ENCODE data around the gene TMEM59L.

The TMEM59L gene

DNA sequence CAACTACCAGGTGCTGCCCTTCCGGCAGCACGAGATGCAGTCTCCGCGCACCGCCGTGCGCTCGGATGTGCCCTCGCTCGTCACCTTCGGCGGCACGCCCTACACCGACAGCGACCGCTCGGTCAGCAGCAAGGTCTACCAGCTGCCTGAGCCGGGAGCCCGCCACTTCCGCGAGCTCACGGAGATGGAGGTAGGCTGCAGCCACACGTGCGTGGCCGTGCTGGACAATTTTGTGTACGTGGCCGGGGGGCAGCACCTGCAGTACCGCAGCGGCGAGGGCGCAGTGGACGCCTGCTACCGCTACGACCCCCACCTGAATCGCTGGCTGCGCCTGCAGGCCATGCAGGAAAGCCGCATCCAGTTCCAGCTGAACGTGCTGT, 55.6 kb downstream of the TMEM59L start:
- H3K27ac ChIP-seq = no peak overlapping the region
- H3K4me3 ChIP-seq = no peak overlapping the region

- no peak overlapping the region for H3K4me3 ChIP-seq
- no peak overlapping the region for H3K27ac ChIP-seq
Observed at GRCh38 chr19:18668744-18669523, 56.3 kb downstream of the TMEM59L start.

DNA sequence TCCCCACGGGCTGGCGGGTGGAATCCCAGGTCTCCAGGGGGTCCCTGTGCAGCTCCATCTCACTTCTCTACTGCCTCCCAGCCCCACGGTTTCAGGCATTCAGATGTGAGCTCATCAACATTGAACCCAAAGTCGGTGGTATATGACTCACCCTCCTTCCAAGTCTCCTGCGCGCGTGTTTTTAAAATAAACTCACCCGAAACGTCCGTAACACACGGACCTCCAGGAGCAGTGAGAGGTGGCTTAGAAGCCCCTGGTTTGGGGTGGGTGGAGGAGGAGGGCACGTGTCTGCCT, 56.8 kb downstream of the TMEM59L start:
- Histone ChIP-seq H3K4me3 (no peak overlapping the region), H3K27ac (no peak overlapping the region)

DNA sequence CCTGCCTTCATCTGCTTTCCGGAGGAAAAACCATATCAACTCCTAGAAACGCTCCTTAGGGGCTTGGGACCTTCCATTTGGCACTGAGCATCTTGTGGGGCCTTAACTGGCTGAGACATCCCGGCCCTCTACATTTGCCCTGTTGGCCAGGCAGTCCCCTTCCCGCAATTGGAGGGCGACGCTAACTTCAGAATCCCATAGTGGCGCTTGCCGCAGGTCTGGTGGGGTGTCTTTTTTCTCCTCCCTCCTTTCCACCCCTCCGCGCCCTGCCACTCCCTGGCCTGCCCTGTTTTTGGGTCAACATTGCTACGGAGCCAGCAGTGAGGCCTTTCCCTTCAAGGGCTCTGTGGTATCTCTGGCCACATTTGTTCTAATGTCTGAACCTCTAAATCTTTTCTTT, 57.2 kb downstream of the TMEM59L start:
- no peak overlapping the region for H3K27ac ChIP-seq
- no peak overlapping the region for H3K4me3 ChIP-seq

DNA sequence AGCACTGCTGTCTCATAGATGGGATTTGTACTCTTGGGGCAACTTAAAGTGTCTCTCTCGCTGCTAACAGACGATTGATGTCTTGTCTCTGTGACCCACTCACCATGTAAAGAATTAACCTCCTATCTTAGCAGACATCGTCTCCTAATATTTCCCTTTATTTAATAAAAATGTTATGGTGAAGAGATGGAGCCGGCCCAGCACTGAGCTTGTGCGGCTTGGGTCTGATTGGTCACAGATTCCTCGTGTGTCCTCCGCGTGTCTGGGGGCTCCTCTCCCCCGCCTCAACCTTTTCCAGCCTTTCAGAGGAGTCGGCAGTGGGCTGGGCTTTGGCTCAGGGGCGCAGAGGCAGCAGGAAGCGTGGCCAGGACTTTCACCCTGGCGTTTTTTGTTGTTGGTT, 57.6 kb downstream of the TMEM59L start:
- no peak overlapping the region for H3K27ac ChIP-seq

More for the DNA sequence above, 57.6 kb downstream of the TMEM59L start:
- no peak overlapping the region for H3K4me3 ChIP-seq
